Ascending aorta (tissue), 2 donors: ENCODE results near the gene MTPN. TPM values are rescaled to one million over a fixed set of nuclear protein-coding genes. Genes with fewer than 3 reads are reported as not detected.

Source experiments
- DNase-seq, 2 donors: peaks; one replicate each; pipeline ENCODE4 v3.0.0-alpha.2; 2019; ENCODE audit warnings: low spot score in 2 of 2
- H3K27ac ChIP-seq, 2 donors: fragments of 200-600 bp; sonication (generic); one replicate each; pipeline ENCODE4 v1.5.1; 2016 to 2017; ENCODE audit warnings: mild to moderate bottlenecking in 1 of 2
- H3K27me3 ChIP-seq: fragments of 200-600 bp; sonication (generic); one replicate; pipeline ENCODE4 v1.5.1; 2017
- H3K36me3 ChIP-seq, 2 donors: fragments of 200-600 bp; sonication (generic); one replicate each; pipeline ENCODE4 v1.5.1; 2016
- H3K4me1 ChIP-seq, 2 donors: fragments of 200-600 bp; sonication (generic); one replicate each; pipeline ENCODE4 v1.5.1; 2016 to 2017; ENCODE audit warnings: mild to moderate bottlenecking in 1 of 2
- H3K4me3 ChIP-seq, 2 donors: fragments of 200-600 bp; sonication (generic); one replicate each; pipeline ENCODE4 v1.5.1; 2016 to 2017; ENCODE audit warnings: mild to moderate bottlenecking in 1 of 2
- H3K9me3 ChIP-seq, 2 donors: fragments of 200-600 bp; sonication (generic); one replicate each; pipeline ENCODE4 v1.5.1; 2016
- CTCF ChIP-seq, 3 experiments: fragments of 200-600 bp in 2 of 3; fragments of 450-650 bp in 1 of 3; sonication (generic) in 2 of 3; IDR thresholded peaks; one replicate each; pipeline ENCODE4 v1.5.1; 2016 to 2019; ENCODE audit warnings: antibody characterized with exemption in 3 of 3, mild to moderate bottlenecking in 1 of 3, moderate library complexity in 1 of 3
- intact Hi-C: fragments of 100-400 bp; cut with DNase I; formaldehyde crosslinking; loops from one replicate; pipeline ENCODE4 v1.15.1; 2023
- total RNA-seq: library from RNA; depleted of rRNA; stranded (reverse); fragments of >200 nt; gene quantifications from one replicate; pipeline ENCODE4 v1.1.0, GENCODE V29; 2016

MTPN gene
- total RNA-seq, 1 donor from 2014 or later, result 43.5 TPM

- Histone ChIP-seq H3K9me3 (no peaks in the 10 kb centered on the region), H3K36me3 (peaks cover 7 to 8% of the 10 kb centered on the region in 2 donors), H3K4me1 (no peaks in the 10 kb centered on the region), H3K27me3 (no peaks in the 10 kb centered on the region), H3K27ac (no peak overlapping the region), H3K4me3 (no peak overlapping the region)
- intact Hi-C loops, result no loop called here
- no peak for TF ChIP-seq CTCF (IDR thresholded peaks at IDR 0.05)
- no peak for DNase-seq
Observed at GRCh38 chr7:135925210-135925609, 51.9 kb downstream of the MTPN start.

- H3K27ac ChIP-seq, result no peak overlapping the region
- no peak for TF ChIP-seq CTCF (IDR thresholded peaks at IDR 0.05)
- intact Hi-C loops, result no loop called here
- peaks cover 3% of the 10 kb centered on the region in 2 donors for H3K36me3 ChIP-seq
- H3K27me3 ChIP-seq, result no peaks in the 10 kb centered on the region
- no peaks in the 10 kb centered on the region for H3K4me1 ChIP-seq
- H3K4me3 ChIP-seq, result no peak overlapping the region
- H3K9me3 ChIP-seq, result no peaks in the 10 kb centered on the region
- no peak for DNase-seq
Observed at GRCh38 chr7:135924302-135924701, 52.9 kb downstream of the MTPN start.

GRCh38 chr7:135922263-135922662, 54.9 kb downstream of the MTPN start:
- TF ChIP-seq CTCF (IDR thresholded peaks at IDR 0.05), result no peak
- no peaks in the 10 kb centered on the region for H3K4me1 ChIP-seq
- H3K36me3 ChIP-seq, result no peaks in the 10 kb centered on the region
- H3K9me3 ChIP-seq, result no peaks in the 10 kb centered on the region
- intact Hi-C loops, result no loop called here
- no peak for DNase-seq
- no peak overlapping the region for H3K27ac ChIP-seq
- no peaks in the 10 kb centered on the region for H3K27me3 ChIP-seq
- no peak overlapping the region for H3K4me3 ChIP-seq

- intact Hi-C loops, result no loop called here
- Histone ChIP-seq H3K27ac (no peak overlapping the region), H3K4me3 (no peak overlapping the region), H3K4me1 (no peaks in the 10 kb centered on the region), H3K27me3 (no peaks in the 10 kb centered on the region), H3K9me3 (no peaks in the 10 kb centered on the region), H3K36me3 (no peaks in the 10 kb centered on the region)
- DNase-seq, result no peak
- TF ChIP-seq CTCF (IDR thresholded peaks at IDR 0.05), result no peak
Observed at GRCh38 chr7:135920478-135920877, 56.7 kb downstream of the MTPN start.

- no peak for DNase-seq
- no peak for TF ChIP-seq CTCF (IDR thresholded peaks at IDR 0.05)
- Histone ChIP-seq H3K27me3 (no peaks in the 10 kb centered on the region), H3K4me3 (no peak overlapping the region), H3K36me3 (no peaks in the 10 kb centered on the region), H3K4me1 (no peaks in the 10 kb centered on the region), H3K9me3 (no peaks in the 10 kb centered on the region), H3K27ac (no peak overlapping the region)
- intact Hi-C loops, result no loop called here
Observed at GRCh38 chr7:135919071-135919841, 57.9 kb downstream of the MTPN start.
